GM21737 (cell line): Measurements from ENCODE around the gene TMPRSS9.
"Not testable (repeated sequence)": the region's sequence is repeated elsewhere in the genome, so short reads cannot be mapped to it uniquely, and the experiment has no call there.

ENCODE experiments used
- ATAC-seq: cut with Tn5 transposase; IDR thresholded peaks from one replicate; pipeline ENCODE4 v1.9.1; 2021; ENCODE audit warnings: mild to moderate bottlenecking, moderate library complexity; ENCODE audit not compliant: unreplicated experiment

TMPRSS9 gene

DNA sequence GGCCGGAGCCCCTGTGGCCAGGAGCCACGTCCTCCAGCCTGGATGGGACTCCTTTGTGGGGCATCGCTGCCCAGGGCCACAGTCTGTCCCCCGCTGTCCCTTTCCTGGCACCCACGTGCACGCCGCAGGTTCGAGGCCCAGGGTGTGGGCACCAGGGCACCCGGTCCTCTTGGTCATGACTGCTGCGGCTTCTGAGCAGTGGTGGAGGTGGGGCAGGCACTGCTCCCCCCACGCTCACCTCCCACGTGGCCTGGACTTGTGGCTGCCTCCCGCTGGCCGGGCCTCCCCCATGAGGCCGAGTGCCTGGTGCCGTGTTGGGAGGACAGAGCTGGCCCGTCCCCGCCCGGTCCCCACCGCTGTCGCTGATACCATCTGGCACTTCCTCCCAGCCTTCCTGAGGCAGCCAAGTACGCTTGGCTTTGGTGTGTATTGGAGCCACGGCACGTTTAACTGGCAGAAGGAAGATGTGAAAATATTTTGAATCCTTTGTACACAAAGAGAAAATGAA lies 18.8 kb upstream of the TMPRSS9 start:
- ATAC-seq, result no peak

DNA sequence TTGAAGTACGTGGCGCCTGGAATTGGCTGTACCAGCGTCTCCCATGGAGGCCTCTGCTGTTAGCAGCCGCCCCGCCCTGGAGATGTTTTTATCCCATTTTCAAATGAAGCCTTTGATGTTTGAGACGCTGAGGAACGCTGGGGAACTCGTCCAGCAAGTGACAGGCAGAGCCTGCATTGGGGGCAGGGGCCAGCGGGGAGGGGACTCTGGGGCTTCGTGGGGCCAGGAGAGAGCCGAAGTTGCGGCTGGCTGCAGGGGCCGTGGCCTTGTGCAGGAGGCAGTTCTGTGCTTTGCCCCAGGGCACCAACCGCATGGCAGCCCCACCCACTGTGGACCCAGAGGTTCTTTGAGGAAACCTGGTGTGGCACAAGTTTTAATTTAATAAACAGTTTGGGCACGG lies 18.1 kb upstream of the TMPRSS9 start:
- ATAC-seq, result no peak

DNA sequence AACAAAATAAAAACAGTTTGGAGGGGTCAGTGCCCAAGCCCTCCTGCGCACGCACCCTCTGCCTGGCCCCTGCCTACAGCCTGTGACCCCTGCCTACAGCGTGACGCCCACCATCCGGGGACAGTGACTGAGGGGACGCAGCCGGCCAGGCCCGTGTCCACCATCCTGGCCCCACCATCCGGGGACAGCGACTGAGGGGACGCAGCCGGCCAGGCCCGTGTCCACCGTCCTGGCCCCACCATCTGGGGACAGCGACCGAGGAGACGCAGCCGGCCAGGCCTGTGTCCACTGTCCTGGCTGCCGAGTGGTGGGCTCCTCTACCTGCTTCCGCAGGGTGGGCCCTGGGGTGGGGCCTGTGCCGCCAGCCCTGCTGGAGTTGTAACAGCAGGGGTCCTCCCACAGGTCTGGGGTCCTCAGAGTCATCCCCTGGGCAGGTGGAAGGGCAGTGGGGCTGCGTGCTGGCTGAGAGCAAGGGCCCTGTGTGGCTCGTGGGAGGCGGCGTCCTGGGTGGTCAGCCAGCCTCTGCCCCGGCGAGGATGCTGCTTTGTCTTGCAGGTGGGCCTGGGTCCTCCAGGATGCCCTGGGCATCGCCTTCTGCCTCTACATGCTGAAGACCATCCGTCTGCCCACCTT lies 17.3 kb upstream of the TMPRSS9 start:
- no peak for ATAC-seq

DNA sequence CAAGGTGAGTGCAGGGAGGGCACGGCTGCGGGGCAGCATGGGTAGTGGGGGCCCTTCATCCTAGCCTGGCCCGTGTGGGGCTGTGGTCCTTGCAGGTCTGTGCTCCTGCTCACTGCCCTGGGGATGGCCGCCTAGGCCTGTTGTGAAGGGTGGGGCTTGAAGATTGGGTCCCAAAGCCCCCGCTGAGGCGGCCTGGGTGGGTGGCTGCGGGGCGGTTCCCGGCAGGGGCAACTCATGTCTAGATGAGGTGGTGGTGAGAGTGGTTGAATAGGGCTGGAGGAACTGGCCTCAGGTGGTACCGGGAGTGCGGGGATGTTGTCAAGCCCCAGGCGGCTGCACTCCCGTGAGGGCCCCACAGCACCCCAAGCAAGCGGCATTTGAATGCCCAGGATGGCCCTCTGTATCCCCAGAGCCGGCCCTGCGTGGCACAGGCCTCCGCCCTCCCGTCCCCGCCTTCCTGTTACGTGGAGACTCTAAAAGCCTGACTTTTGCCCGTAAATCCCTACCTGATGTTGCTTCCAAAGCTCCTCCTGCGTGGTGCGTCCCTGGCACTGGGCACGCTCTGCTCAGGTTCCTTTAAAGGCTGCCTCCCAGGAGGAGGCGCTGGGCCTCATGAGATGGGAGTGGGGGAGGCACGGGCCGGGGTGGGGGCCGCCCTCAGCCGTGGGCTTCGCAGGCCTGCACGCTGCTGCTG lies 16.6 kb upstream of the TMPRSS9 start:
- no peak for ATAC-seq

DNA sequence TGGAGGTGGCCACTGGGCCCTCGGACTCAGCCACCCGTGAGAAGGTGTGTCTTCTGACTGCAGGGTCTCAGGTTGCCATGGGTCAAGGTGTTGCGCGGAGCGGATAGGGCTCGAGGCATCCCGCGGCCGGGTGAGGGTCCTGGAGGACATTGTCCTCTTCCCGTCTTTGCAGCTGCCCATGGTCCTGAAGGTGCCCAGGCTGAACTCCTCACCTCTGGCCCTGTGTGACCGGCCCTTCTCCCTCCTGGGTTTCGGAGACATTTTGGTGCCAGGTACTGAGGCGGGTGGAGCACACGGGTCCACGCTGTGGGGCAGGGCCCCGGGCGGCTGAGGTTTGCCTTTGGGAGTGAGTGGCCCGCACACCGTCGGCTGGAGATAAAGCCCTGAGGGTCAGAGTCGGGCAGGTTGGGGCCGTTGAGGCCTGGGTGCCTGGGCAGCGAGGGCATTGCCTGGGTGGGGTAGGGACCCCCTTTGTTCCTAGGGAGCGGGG lies 15.6 kb upstream of the TMPRSS9 start:
- ATAC-seq, result no peak

DNA sequence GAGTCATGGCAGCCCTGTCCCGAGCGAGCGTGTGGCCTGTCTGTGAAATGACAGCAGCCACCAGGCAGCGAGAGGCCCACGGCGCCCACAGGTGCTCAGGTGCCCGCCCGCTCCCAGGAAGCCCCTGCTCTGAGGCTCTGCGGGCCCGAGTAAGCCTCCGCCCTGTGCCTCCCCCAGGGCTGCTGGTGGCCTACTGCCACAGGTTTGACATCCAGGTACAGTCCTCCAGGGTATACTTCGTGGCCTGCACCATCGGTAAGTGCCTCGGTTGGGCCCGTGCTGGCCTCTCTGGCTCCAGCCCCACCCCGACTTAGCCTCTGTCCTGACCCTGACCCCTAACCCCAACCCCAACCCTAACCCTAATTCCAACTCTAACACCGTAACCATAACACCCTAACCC lies 15.0 kb upstream of the TMPRSS9 start:
- no peak for ATAC-seq

DNA sequence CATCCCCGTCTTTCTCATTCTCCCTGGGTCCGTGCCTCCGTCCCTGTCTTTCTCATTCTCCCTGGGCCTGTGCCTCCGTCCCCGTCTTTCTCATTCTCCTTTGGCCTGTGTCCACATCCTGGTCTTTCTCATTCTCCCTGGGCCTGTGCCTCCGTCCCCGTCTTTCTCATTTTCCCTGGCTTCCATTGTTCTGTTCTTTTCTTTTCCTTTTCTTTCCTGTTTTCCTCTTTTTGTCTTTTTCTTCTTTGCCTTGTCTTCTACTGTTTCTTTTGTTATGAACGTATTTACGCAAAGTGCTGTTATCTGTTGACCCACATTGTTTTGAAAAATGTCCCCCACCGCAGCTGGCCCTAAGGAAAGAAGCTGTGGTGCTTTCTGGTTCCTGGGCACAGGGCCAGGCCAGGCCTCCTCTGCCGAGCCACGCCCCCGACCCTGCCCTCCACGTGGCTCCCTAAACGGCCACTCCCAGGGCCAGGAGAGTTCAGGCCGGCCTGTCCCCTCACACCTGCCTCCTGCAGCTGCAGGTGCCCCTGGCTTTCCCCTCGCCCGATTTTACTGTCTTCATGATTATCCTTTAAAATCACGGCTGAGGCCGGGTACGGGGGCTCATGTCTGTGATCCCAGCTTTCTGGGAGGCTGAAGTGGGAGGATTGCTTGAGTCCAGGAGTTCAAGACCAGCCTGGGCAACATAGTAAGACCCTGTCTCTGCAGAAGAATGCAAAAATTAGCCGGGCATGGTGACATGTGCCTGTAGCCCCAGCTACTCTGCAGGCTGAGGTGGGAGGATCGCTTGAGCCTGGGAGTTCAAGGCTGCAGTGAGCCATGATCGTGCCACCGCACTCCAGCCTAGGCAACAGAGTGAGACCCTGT lies 14.0 kb upstream of the TMPRSS9 start:
- ATAC-seq, result no peak

DNA sequence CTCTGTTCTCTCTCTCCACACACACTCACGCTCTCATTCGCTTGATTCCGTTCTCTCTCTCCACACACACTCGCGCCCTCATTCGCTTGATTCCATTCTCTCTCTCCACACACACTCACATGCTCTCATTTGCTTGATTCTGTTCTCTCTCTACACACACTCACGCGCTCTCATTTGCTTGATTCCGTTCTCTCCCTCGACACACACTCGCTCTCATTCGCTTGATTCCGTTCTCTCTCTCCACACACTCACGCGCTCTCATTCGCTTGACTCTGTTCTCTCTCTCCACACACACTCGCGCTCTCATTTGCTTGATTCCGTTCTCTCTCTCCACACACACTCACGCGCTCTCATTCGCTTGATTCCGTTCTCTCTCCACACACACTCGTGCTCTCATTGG lies 10.2 kb upstream of the TMPRSS9 start:
- not testable (repeated sequence) for ATAC-seq

DNA sequence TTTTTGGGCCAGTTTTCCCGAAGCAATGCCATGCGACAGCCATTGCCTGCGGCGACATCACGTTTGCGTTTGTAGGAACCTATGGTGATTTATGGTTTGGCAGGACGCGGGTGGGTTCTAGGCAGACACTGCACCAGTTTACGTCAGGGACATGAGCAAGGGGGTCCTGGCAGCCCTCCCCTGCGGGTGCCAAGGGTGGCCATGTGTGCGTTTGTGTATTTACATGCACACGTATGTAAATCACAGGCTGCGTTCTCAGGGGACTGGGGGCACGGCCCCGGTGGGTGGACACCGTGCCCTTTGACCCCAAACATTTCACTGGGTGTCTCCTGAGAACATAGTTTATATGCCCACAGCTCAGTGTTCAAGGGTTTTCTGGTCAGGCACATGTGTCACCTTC lies 9.4 kb upstream of the TMPRSS9 start:
- ATAC-seq, result no peak

DNA sequence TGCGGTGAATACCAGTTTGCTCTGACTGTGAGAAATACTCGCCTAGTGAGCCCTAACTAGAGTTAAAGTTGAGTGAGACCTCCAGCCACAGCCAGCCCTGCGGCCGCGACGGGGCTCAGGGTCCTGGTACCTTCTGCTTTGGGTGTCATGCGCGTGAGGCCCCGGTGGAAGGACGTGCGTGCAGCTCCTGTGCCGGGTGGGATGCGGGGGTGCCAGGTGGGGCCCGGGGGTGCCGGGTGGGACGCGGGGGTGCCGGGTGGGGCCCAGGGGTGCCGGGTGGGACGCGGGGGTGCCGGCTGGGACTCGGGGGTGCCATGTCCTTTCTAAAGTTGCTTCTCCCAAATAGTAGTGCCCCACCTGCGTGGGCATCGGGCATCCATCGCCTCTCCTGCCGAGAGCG lies 8.5 kb upstream of the TMPRSS9 start:
- no peak for ATAC-seq

DNA sequence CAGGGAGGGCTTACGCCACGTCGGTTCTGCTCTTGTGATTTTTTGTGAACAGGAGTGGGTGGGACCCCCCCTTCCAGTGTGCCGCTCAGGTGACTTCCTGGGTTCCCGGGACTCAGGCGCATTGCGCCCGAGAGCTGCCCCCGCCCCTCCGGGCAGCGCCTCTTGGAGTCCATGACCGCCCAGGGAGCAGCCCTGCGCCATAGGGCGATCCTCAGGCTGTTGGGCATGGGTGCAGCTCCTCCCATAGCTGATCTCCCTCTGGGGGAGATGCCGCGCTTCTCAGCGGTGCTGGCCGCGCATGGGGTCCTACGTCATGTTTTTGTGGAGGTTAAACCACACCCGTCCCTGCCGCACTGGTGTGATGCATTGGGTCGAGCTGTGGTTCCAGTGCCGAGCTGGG lies 7.9 kb upstream of the TMPRSS9 start:
- ATAC-seq, result no peak

DNA sequence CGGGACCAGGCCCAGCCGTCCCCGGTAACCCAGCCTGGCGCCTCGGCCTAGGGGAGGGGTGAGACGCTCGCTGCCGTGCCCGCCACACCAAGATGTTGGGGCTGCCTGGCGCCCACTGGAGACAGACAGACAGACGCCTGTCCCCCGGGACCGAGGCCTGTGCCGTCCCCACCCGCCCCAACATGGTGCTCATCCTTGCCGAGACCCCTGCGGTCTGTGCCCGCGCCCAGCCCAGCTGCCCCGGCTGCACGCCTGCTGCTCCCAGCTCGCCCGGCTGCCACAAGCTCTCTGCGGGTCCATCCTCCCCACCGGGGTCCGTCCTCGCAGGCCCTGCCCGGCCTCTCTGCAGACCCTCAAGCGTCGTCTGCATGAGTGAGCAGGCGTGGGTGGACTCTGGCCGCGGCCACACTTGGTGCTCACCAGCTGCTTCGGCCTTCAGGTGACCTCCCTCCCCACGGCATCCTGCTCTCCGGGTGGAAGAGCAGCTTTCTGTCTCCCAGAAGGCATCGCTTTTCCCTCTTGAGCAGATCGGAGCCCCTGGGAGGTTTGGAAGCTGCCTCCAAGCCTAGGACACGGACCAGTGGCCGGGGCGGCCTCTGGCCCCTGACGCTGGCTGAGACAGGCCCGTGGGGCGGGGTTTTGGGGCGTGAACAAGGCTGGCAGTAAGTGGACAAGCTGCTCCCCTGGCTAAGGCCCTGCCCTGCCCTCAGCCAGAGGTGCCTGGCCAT lies 6.7 kb upstream of the TMPRSS9 start:
- ATAC-seq, result no peak

DNA sequence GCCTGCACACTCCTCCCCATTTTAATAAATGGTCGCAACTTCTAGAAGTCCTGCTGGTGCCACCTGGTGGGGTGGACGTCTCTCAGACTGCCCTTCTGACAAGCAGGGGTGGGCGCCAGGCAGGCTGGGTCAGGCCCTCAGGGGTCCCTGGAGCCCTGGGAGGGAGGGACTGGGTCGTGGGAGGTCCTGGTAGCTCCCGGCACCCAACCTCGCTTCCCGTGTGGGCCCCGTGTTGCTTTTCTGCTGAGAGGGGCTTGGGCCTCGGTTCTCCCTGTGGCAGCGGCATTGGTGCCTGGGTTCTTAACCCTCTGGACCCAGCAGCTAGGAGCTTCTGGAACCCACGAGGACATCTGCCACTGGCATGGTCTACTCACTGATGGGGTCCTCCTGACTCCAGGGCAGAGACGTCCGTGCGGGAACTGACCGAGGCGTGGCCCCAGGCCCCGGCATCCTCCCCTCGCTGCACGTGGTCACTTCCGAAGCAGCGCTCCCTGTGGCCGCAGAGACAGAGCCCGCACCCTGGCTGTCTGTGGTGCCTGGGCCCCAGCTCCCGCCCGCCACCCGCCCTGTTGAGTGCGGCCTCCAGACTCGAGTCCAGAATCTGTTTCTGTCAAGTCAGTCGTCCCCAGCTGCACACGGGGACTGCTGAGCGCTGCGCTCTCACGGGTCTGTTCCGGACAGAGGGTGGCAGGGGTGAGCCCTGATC lies 6.0 kb upstream of the TMPRSS9 start:
- ATAC-seq, result no peak

DNA sequence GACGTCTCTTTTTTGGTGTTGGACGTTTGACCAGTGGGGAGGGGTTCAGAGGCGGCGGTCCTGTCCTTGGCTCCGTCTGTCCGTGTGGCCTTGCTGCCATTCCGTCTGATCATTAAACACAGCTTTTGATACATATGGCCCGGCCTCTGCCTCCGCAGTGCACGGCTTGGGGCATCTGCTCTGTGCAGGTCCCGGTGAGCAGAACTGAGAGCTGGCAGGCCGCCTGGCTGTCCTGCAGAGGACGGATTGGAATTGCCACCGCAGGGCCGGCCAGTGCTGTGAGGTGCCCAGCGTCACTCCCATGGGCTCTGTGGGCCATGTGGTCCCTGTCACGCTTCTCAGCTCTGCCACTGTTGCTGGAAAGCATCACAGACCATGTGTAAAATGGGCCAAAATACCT lies 5.4 kb upstream of the TMPRSS9 start:
- no peak for ATAC-seq

DNA sequence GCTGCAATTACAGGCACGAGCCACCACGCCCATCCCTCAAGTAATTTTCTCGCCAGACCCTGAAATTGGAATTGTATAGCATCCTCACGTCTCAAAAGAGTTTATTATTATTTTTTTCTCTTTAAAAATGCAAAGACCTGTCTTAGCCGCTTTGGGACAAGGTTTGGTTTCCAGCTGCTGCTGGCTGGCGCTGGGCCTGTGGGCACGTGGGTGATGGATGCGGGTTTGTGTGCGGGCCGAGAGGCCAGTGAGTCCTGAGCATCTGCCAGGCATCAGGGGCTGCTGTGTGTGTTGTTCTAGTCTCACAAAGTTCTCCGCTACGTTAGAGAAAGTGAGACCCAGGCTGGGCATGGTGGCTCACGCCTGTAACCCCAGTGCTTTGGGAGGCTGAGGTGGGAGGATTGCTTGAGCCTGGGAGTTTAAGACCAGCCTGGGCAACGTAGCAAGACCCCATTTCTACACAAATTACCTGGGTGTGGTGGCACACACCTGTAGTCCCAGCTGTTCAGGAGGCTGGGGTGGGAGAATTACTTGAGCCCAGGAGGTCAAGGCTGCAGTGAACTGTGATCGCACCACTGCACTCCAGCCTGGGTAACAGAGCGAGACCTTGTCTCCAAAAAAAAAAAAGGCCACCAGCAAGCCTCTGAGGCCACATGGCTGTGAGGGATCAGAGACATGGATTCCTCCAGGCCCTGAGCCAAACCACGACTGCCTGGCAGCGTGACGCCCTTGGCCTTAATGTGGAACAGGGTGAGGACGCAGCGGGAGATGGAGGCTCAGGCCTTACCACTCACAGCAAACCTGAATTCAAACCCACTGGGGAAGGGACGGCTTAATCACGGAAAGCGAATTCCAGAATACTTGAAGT lies 4.7 kb upstream of the TMPRSS9 start:
- ATAC-seq, result no peak

DNA sequence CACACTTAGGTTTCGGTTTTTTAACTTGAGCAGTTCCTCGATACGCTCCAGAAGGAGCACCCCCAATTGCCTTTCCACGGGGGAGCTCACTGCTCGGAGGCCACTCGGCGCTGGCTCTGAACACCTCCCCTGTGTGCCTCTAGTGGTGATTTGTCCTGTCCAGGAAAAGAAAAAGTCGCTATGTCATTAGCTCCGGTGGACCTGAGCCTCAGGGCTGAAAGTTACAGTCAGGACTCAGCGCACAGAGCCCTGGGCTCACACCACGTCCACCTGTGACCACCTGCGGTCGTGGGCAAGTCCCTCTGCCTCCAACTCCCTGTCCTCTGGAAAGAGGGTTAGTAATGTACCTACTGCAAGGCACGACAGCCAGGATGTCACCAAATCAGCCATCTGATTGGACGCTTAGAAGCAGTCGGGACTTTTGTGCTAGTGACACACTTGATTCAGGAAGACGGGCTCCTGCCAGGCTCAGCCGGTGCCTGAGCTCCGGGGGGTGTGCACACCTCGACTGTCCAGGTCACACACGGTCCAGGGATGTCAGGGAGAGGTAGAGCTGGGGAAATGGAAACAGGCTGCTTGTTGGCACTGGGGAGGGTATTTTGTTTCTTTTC lies 3.9 kb upstream of the TMPRSS9 start:
- ATAC-seq, result no peak

DNA sequence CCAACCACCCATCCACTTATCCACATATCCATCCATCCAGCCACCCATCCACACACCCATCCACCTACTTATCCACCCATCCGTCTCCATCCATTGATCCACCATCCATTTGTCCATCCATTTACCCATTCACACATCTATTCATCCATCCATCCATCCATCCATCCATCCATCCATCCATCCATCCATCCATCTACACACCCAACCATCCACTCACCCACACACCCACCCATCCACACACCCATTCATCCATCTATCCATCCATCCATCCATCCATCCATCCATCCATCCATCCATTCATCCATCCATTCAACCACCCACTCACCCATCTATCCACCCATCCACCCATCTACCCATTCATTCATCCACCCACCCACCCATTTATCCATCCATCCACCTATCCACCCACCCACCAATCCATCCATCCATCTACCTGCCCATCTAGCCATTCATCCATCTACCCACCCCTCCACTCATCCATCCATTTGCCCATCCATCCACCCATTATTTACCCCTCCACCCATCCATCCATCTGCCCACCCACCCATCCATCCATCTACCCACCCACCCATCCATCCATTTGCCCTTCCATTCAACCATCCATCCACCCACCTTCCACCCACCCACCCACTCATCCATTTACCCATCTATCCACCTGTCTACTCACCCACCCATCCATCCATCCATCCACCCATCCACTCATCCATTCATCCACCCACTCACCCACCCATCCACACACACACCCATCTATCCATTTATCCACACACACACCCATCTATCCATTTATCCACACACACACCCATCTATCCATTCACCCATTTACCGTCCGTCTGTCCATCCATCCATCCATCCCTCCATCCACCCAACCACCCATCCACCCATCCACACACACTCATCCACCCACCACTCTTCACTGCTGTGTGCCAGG lies 2.5 kb upstream of the TMPRSS9 start:
- no peak for ATAC-seq
